Measurements from ENCODE around the gene CHRM4. TPM values are rescaled to one million over a fixed set of nuclear protein-coding genes. Genes with fewer than 3 reads are reported as not detected.

CHRM4 gene
- total RNA-seq, 1 experiment from 2014 or later, result not detected

DNA sequence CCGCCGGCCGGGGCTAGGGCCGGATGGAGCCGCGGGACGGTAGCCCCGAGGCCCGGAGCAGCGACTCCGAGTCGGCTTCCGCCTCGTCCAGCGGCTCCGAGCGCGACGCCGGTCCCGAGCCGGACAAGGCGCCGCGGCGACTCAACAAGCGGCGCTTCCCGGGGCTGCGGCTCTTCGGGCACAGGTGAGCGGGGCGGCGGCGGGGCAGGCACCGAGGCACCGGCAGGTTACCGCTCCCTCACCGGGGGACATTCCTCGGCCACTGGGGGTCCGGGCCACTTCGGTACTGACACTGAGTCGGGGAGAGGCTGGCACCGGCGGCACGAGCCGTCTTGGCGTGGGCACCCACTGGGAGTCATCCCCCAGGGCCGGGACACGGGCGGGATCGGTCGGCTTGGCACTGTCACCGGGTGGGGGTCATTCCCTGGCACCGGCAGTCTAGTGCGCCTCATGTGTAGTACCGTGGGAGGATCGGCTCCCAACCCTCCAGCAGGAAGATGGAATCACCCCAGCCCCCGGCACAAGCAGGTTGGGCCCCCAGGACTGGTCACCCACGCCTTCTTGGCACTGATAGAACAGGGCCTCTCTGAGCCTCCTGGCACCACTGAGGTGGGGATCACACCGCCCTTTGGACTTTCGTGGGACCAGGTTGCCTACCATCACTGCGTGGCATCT, 43.8 kb downstream of the CHRM4 start:
- Histone ChIP-seq H3K36me3 (ENCODE audit: insufficient read depth, low read length) (no peaks in the 10 kb centered on the region), H3K9me2 (replicated peaks; ENCODE audit: insufficient read depth, low read length) (no peaks in the 10 kb centered on the region), H3K4me2 (ENCODE audit: low read depth, low read length, poor library complexity, severe bottlenecking) (peak overlapping the region; percentile 94), H3K27ac (ENCODE audit: low read length) (peak overlapping the region; percentile 35), H3K9me3 (ENCODE audit: low read length) (no peaks in the 10 kb centered on the region), H4K20me1 (ENCODE audit: insufficient read depth, low read depth, low read length) (peaks cover 7% of the 10 kb centered on the region; the same call in 1 of the 2 replicates), H3K4me1 (ENCODE audit: low read length) (peaks cover 66% of the 10 kb centered on the region), H3K9ac (ENCODE audit: low read length) (peak overlapping the region; percentile 87), H3K79me2 (ENCODE audit: low read length) (peaks cover 51% of the 10 kb centered on the region), H2AFZ (ENCODE audit: low read length) (no peak overlapping the region), H3K27me3 (ENCODE audit: low read length) (no peaks in the 10 kb centered on the region), H3K4me3 (ENCODE audit: low read length) (peak overlapping the region; percentile 96)
- DNase-seq, result peak; percentile 54

DNA sequence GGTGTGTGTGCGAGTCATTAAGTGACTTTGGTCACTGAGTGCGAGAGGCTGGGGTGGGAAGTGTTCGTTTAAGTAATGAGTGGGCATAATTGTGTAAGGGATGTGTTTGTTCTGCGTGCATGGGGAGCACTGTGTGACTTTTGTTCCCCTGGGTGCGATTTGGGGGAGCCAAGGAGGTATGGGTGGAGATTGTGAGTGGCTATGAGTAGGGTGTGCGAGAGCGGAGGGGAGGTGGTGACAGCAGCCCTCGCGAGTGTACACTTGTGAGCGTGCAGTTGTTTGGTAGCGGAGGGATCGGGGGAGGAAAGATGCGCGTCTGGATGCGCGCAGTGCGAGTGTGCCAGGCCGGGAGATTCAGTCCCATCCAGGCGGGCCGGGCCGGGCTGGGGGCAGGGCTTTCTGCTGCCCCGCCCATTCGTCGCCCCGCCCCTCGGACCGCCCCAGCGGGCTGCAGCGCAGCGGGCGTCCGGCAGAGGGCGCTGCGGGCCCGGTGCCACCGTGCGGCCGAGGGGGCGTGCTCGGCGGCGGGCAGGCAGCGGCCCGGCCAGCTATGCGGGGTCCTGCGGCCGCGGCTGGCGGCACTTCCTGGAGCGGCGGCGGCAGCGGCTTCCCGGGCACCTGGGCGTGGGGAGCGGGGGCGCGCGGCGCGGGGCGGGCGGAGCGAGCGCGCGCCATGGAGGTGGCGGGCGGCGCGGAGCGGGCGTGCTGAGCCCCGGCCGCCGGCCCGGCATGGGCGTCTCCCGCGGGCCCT, 44.5 kb downstream of the CHRM4 start, which contains the start of gene DGKZ:
DGKZ (plus strand) TSS at position 578 of the 751 bp plus-strand sequence. CDS start 197 bp downstream, outside the sequence.
- H3K9me3 ChIP-seq (ENCODE audit: low read length), result no peaks in the 10 kb centered on the region
- H3K9ac ChIP-seq (ENCODE audit: low read length), result peak within 1 kb of the TSS; percentile 87
- H3K79me2 ChIP-seq (ENCODE audit: low read length), result peaks cover 44% of the 10 kb centered on the region
- H3K4me2 ChIP-seq (ENCODE audit: low read depth, low read length, poor library complexity, severe bottlenecking), result peak within 1 kb of the TSS; percentile 94
- H3K36me3 ChIP-seq (ENCODE audit: insufficient read depth, low read length), result no peaks in the 10 kb centered on the region
- H4K20me1 ChIP-seq (ENCODE audit: insufficient read depth, low read depth, low read length), result peaks cover 3% of the 10 kb centered on the region; the same call in 1 of the 2 replicates
- peak within 1 kb of the TSS; percentile 96 for H3K4me3 ChIP-seq (ENCODE audit: low read length)
- DNase-seq, result peak; percentile 95
- H3K4me1 ChIP-seq (ENCODE audit: low read length), result peaks cover 60% of the 10 kb centered on the region
- H2AFZ ChIP-seq (ENCODE audit: low read length), result no peak within 1 kb of the TSS
- no peaks in the 10 kb centered on the region for H3K27me3 ChIP-seq (ENCODE audit: low read length)
- H3K9me2 ChIP-seq (replicated peaks; ENCODE audit: insufficient read depth, low read length), result no peaks in the 10 kb centered on the region
- peak within 1 kb of the TSS; percentile 35 for H3K27ac ChIP-seq (ENCODE audit: low read length)

DNA sequence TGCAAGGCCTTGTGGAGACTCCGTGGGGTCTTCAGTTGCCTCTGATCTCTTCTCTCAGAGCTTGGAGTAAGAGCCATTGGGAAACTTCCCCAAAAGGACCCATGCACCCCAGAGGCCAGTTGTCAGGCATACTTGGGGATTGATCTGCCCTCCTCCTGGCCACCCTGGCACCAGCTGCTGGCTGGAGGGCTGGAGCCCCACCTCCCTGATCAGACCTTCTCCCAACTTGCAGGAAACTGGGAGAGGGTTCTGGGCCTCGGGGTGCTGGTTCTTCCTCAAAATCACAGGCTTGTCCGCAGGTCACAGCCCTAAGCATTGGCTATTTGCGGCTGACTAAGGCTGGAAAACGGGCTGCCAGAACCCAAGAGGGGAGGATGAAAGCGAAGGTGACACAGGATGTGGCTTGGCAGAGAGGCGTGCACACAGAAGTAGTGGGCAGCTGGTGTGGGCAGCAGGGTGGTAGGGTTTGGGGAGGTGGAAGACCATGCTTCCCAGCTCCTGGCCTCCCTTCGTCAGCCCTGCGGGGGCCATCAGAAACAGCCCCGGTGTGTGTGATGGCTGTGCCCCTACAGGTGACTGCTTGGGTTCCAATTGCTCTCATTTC, 45.6 kb downstream of the CHRM4 start:
- no peak overlapping the region for H2AFZ ChIP-seq (ENCODE audit: low read length)
- peaks cover 49% of the 10 kb centered on the region for H3K4me1 ChIP-seq (ENCODE audit: low read length)
- peaks cover 33% of the 10 kb centered on the region for H3K79me2 ChIP-seq (ENCODE audit: low read length)

DNA sequence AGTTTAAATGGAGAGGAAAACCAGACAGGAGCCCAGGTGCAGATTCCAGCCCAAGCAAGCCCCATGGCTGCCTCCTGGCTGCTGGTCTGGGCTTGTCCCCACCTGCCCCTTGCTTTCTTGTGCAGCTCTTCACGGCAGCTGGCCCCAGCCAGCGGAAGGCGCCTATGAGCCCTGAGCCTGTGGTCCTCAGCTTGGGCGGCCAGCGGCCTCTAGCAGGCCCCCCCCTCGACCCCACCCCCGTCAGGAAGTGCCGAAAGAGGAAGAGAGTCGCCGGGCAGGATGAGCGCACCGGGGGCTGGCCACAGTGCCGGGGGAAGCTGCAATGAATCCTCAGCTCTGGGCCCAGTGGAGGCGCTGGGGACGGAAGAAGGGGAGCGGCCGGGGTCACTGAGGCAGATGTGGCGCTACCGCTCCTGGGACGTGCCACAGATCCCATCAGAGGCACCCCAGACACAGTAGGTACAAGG, 46.4 kb downstream of the CHRM4 start:
- H3K36me3 ChIP-seq (ENCODE audit: insufficient read depth, low read length), result no peaks in the 10 kb centered on the region
- peak overlapping the region; percentile 58 for H3K4me3 ChIP-seq (ENCODE audit: low read length)
- peak overlapping the region; percentile 23; the same call in 1 of the 2 replicates for H2AFZ ChIP-seq (ENCODE audit: low read length)
- peaks cover 3% of the 10 kb centered on the region; the same call in 1 of the 2 replicates for H4K20me1 ChIP-seq (ENCODE audit: insufficient read depth, low read depth, low read length)
- DNase-seq, result peak; percentile 55
- H3K9me3 ChIP-seq (ENCODE audit: low read length), result no peaks in the 10 kb centered on the region
- H3K4me1 ChIP-seq (ENCODE audit: low read length), result peaks cover 42% of the 10 kb centered on the region
- no peak overlapping the region for H3K27ac ChIP-seq (ENCODE audit: low read length)
- peak overlapping the region; percentile 66 for H3K4me2 ChIP-seq (ENCODE audit: low read depth, low read length, poor library complexity, severe bottlenecking)
- H3K27me3 ChIP-seq (ENCODE audit: low read length), result no peaks in the 10 kb centered on the region
- H3K9me2 ChIP-seq (replicated peaks; ENCODE audit: insufficient read depth, low read length), result no peaks in the 10 kb centered on the region
- peak overlapping the region; percentile 64 for H3K9ac ChIP-seq (ENCODE audit: low read length)
- H3K79me2 ChIP-seq (ENCODE audit: low read length), result peaks cover 26% of the 10 kb centered on the region

More for the DNA sequence above, 45.6 kb downstream of the CHRM4 start:
- no peak for DNase-seq
- Histone ChIP-seq H3K36me3 (ENCODE audit: insufficient read depth, low read length) (no peaks in the 10 kb centered on the region), H3K4me3 (ENCODE audit: low read length) (peak overlapping the region; percentile 58), H3K9me2 (replicated peaks; ENCODE audit: insufficient read depth, low read length) (no peaks in the 10 kb centered on the region), H4K20me1 (ENCODE audit: insufficient read depth, low read depth, low read length) (peaks cover 3% of the 10 kb centered on the region; the same call in 1 of the 2 replicates), H3K4me2 (ENCODE audit: low read depth, low read length, poor library complexity, severe bottlenecking) (peak overlapping the region; percentile 66), H3K27me3 (ENCODE audit: low read length) (no peaks in the 10 kb centered on the region), H3K9ac (ENCODE audit: low read length) (peak overlapping the region; percentile 64), H3K27ac (ENCODE audit: low read length) (no peak overlapping the region), H3K9me3 (ENCODE audit: low read length) (no peaks in the 10 kb centered on the region)

DNA sequence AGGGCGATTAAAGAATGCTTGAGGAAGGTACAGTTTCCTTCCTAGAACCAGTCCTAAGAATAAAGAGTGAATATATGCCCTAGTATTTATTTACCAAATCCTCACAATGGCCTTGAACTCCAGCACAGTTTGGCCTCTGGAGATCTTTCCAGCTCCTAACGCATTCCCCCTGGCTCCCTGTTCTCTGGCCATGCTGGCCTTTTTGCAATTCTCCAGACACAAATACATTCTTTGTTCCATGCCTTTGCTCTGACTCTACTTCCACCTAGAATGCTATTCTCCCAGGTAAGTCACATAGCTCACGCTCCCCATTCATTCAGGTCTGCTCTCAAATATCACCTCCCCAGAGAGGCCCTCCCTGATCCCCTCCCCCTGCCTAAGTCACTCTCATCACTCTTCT, 48.1 kb downstream of the CHRM4 start:
- peaks cover 3% of the 10 kb centered on the region; the same call in 1 of the 2 replicates for H4K20me1 ChIP-seq (ENCODE audit: insufficient read depth, low read depth, low read length)
- H3K36me3 ChIP-seq (ENCODE audit: insufficient read depth, low read length), result no peaks in the 10 kb centered on the region
- H3K4me1 ChIP-seq (ENCODE audit: low read length), result peaks cover 33% of the 10 kb centered on the region
- H3K4me3 ChIP-seq (ENCODE audit: low read length), result no peak overlapping the region
- peaks cover 10% of the 10 kb centered on the region for H3K79me2 ChIP-seq (ENCODE audit: low read length)
- H3K27me3 ChIP-seq (ENCODE audit: low read length), result no peaks in the 10 kb centered on the region
- H3K9ac ChIP-seq (ENCODE audit: low read length), result no peak overlapping the region
- H2AFZ ChIP-seq (ENCODE audit: low read length), result no peak overlapping the region
- H3K9me2 ChIP-seq (replicated peaks; ENCODE audit: insufficient read depth, low read length), result no peaks in the 10 kb centered on the region
- H3K9me3 ChIP-seq (ENCODE audit: low read length), result no peaks in the 10 kb centered on the region
- H3K27ac ChIP-seq (ENCODE audit: low read length), result no peak overlapping the region
- DNase-seq, result no peak
- H3K4me2 ChIP-seq (ENCODE audit: low read depth, low read length, poor library complexity, severe bottlenecking), result no peak overlapping the region

DNA sequence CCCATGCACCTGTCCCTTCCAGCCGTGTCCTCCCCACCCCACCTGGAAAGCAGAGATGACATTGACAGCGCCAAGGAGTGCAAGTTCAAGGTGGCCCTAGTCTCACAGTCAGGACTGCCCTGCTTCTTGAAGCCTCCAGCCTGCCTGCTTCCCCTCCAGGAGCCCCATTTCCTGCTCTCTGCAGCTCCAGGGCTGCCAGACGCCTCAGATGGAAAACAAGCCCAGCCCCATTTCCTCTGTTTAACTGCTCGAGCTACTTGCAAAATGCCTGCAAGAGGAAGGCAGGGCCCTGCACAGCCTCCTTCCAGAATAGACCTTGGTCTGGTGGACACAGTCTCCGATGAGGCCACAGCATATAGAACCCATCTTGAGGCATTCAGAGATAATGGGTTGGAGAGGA, 49.3 kb downstream of the CHRM4 start:
- Histone ChIP-seq H3K9ac (ENCODE audit: low read length) (no peak overlapping the region), H2AFZ (ENCODE audit: low read length) (no peak overlapping the region), H3K27ac (ENCODE audit: low read length) (no peak overlapping the region), H3K9me3 (ENCODE audit: low read length) (no peaks in the 10 kb centered on the region), H3K4me2 (ENCODE audit: low read depth, low read length, poor library complexity, severe bottlenecking) (no peak overlapping the region), H4K20me1 (ENCODE audit: insufficient read depth, low read depth, low read length) (no peaks in the 10 kb centered on the region), H3K9me2 (replicated peaks; ENCODE audit: insufficient read depth, low read length) (no peaks in the 10 kb centered on the region), H3K4me3 (ENCODE audit: low read length) (no peak overlapping the region), H3K4me1 (ENCODE audit: low read length) (peaks cover 32% of the 10 kb centered on the region), H3K27me3 (ENCODE audit: low read length) (no peaks in the 10 kb centered on the region), H3K79me2 (ENCODE audit: low read length) (no peaks in the 10 kb centered on the region), H3K36me3 (ENCODE audit: insufficient read depth, low read length) (no peaks in the 10 kb centered on the region)
- no peak for DNase-seq

DNA sequence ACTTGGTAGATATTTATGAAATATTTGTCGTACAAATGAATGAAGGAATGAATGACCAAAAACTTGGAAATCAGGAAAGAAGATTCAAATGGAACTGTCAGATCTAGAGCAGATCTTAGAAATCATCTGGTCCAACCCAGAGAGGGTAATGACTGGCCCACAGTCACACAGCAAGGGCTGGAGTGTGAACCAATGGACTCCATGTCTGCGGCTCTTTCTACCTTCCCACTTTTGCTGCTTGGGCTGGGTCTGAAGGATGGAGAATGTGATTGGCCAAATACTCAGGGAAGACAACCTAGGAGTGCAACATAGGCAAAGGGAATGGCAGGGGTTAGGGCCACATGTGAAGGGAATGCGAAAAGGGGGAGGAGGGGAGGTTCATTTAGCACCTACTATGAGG, 50.1 kb downstream of the CHRM4 start:
- no peak for DNase-seq
- H3K36me3 ChIP-seq (ENCODE audit: insufficient read depth, low read length), result no peaks in the 10 kb centered on the region
- no peaks in the 10 kb centered on the region for H3K79me2 ChIP-seq (ENCODE audit: low read length)
- no peaks in the 10 kb centered on the region for H3K9me3 ChIP-seq (ENCODE audit: low read length)
- no peak overlapping the region for H2AFZ ChIP-seq (ENCODE audit: low read length)
- H4K20me1 ChIP-seq (ENCODE audit: insufficient read depth, low read depth, low read length), result no peaks in the 10 kb centered on the region
- no peaks in the 10 kb centered on the region for H3K9me2 ChIP-seq (replicated peaks; ENCODE audit: insufficient read depth, low read length)
- H3K4me2 ChIP-seq (ENCODE audit: low read depth, low read length, poor library complexity, severe bottlenecking), result no peak overlapping the region
- H3K27ac ChIP-seq (ENCODE audit: low read length), result no peak overlapping the region
- no peak overlapping the region for H3K4me3 ChIP-seq (ENCODE audit: low read length)
- peaks cover 26% of the 10 kb centered on the region for H3K4me1 ChIP-seq (ENCODE audit: low read length)
- no peak overlapping the region for H3K9ac ChIP-seq (ENCODE audit: low read length)
- H3K27me3 ChIP-seq (ENCODE audit: low read length), result no peaks in the 10 kb centered on the region

DNA sequence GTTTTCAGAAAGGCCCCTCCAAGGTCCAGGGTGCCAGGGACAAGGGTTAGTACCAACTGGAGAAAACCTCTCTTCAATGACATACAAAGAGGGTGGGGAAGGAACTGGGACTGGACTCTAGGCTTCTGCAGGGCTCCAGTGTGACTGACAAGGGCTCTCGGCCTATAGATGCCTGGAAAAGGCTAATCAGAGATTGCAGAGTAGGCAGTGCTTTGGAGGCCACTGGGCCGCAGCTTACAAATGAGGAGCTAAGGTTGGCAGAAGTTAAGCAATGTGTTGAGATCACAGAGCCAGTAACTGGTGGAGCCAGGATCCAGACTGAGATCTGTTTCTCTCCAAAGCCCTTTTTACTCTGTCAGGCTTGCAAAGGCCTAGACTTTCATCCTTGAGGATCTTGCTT, 51.8 kb downstream of the CHRM4 start:
- H3K4me2 ChIP-seq (ENCODE audit: low read depth, low read length, poor library complexity, severe bottlenecking), result no peak overlapping the region
- H3K9me2 ChIP-seq (replicated peaks; ENCODE audit: insufficient read depth, low read length), result no peaks in the 10 kb centered on the region
- H4K20me1 ChIP-seq (ENCODE audit: insufficient read depth, low read depth, low read length), result no peaks in the 10 kb centered on the region
- H3K27me3 ChIP-seq (ENCODE audit: low read length), result no peaks in the 10 kb centered on the region
- H3K36me3 ChIP-seq (ENCODE audit: insufficient read depth, low read length), result no peaks in the 10 kb centered on the region
- H3K4me3 ChIP-seq (ENCODE audit: low read length), result no peak overlapping the region
- no peak overlapping the region for H3K27ac ChIP-seq (ENCODE audit: low read length)
- no peak overlapping the region for H2AFZ ChIP-seq (ENCODE audit: low read length)
- peaks cover 12% of the 10 kb centered on the region for H3K4me1 ChIP-seq (ENCODE audit: low read length)
- no peak for DNase-seq
- no peaks in the 10 kb centered on the region for H3K79me2 ChIP-seq (ENCODE audit: low read length)
- H3K9ac ChIP-seq (ENCODE audit: low read length), result no peak overlapping the region
- H3K9me3 ChIP-seq (ENCODE audit: low read length), result no peaks in the 10 kb centered on the region
